K562 (cell line): ENCODE measurements around the gene ZMIZ1. TPM values are rescaled to one million over a fixed set of nuclear protein-coding genes. Genes with fewer than 3 reads are reported as not detected.

ENCODE experiments used
- ARID1B ChIP-seq: fragments of 450-650 bp; IDR thresholded peaks from 2 replicates; pipeline ENCODE4 v1.6.1; 2016; ENCODE audit warnings: antibody characterized with exemption, mild to moderate bottlenecking, inconsistent platforms
- ARID2 ChIP-seq: fragments of 450-650 bp; IDR thresholded peaks from 2 replicates; pipeline ENCODE4 v1.6.1; 2017; ENCODE audit warnings: antibody characterized with exemption, mild to moderate bottlenecking
- ARID3A ChIP-seq: IDR thresholded peaks from 2 replicates; pipeline ENCODE4 v1.6.1; 2012; ENCODE audit warnings: low read depth, low read length, improper control_type of control experiment, borderline replicate concordance
- ARNT ChIP-seq, 2 experiments: fragments of 450-650 bp; IDR thresholded peaks; 2 replicates each; pipeline ENCODE4 v1.6.1; 2016; ENCODE audit warnings: mild to moderate bottlenecking in 1 of 2
- DACH1 ChIP-seq: fragments of 450-650 bp; IDR thresholded peaks from 2 replicates; pipeline ENCODE4 v1.6.1; 2018; ENCODE audit not compliant: partially characterized antibody
- NCOA1 ChIP-seq: fragments of 450-650 bp; IDR thresholded peaks from 2 replicates; pipeline ENCODE4 v1.6.1; 2016; ENCODE audit warnings: low read depth
- RCOR1 ChIP-seq, 2 experiments: IDR thresholded peaks; 2 replicates each; pipeline ENCODE4 v1.6.1; 2012; ENCODE audit warnings: low read depth in 2 of 2, low read length in 2 of 2, borderline replicate concordance in 1 of 2, improper control_type of control experiment in 1 of 2
- SMAD4 ChIP-seq: fragments of 250-450 bp; sonication (Bioruptor Pico); conservative IDR thresholded peaks from 2 replicates; pipeline ENCODE4 v1.8.0; 2021; ENCODE audit warnings: inconsistent platforms, mild to moderate bottlenecking, moderate library complexity
- SMARCE1 ChIP-seq: fragments of 450-650 bp; IDR thresholded peaks from 2 replicates; pipeline ENCODE4 v1.7.1; 2016; ENCODE audit warnings: mild to moderate bottlenecking
- TARDBP ChIP-seq: fragments of 450-650 bp; IDR thresholded peaks from 2 replicates; pipeline ENCODE4 v1.6.1; 2016
- YY1 ChIP-seq, 3 experiments: IDR thresholded peaks; 2 replicates each; pipeline ENCODE4 v1.6.1; 2011; ENCODE audit warnings: low read length in 2 of 3, mild to moderate bottlenecking in 2 of 3, moderate library complexity in 2 of 3, borderline replicate concordance in 1 of 3, control low read depth in 1 of 3, low read depth in 1 of 3; ENCODE audit not compliant: insufficient read depth in 3 of 3, insufficient replicate concordance in 2 of 3, control insufficient read depth in 1 of 3, insufficient read length in 1 of 3; ENCODE audit errors: extremely low read depth in 1 of 3
- ZBTB7A ChIP-seq: IDR thresholded peaks from 2 replicates; pipeline ENCODE4 v1.6.1; 2011; ENCODE audit warnings: low read depth, mild to moderate bottlenecking, low read length, moderate library complexity, borderline replicate concordance; ENCODE audit not compliant: control insufficient read depth
- ZNF655 ChIP-seq: fragments of 250-450 bp; sonication (Bioruptor Pico); IDR thresholded peaks from 2 replicates; pipeline ENCODE4 v1.5.0; 2021
- ZNF740 ChIP-seq, 3 experiments: fragments of 200-800 bp in 1 of 3; sonication (Bioruptor generic) in 1 of 3; sonication (generic) in 1 of 3; formaldehyde crosslinking in 1 of 3; IDR thresholded peaks; 2 replicates each; pipeline versions ENCODE4 v1.6.1 to v1.8.0; 2016 to 2022; ENCODE audit warnings: mild to moderate bottlenecking in 2 of 3, missing compliant biosample characterization in 2 of 3, missing genetic modification characterization in 2 of 3, missing genetic modification reagents in 1 of 3
- polyA plus RNA-seq, 8 experiments: library from polyadenylated mRNA; depleted of rRNA in 4 of 8; stranded (reverse) in 5 of 8; unstranded in 3 of 8; fragments of >200 nt; fragmentation: Nextera tagmentation in 2 of 8; fragmentation: Illumina TruSeq in 1 of 8; extraction: Ambion mirVana in 2 of 8; extraction: Trizol in 1 of 8; gene quantifications; 2 replicates each; pipeline versions ENCODE4 v1.2.1 to v1.2.3, GENCODE V29; 2011 to 2014; ENCODE audit warnings: inconsistent platforms in 1 of 8, missing spikeins in 1 of 8
- total RNA-seq, 7 experiments: library from RNA; depleted of rRNA in 6 of 7; stranded (reverse); fragments of >200 nt in 6 of 7; fragmentation: Illumina TruSeq in 2 of 7; extraction: Trizol in 2 of 7; gene quantifications; 2 replicates each; pipeline versions ENCODE4 v1.2.1 to v1.2.3, GENCODE V29; 2011 to 2021; ENCODE audit warnings: low replicate concordance in 1 of 7
- TF ChIP-seq, protein P1 (sequence below): fragments of 200-800 bp; sonication (Bioruptor generic); IDR thresholded peaks from 2 replicates; pipeline ENCODE4 v1.6.1; 2017; ENCODE audit warnings: missing genetic modification characterization, missing compliant biosample characterization
- TF ChIP-seq, protein P2 (sequence below), 2 experiments: fragments of 450-650 bp in 1 of 2; sonication (generic) in 1 of 2; formaldehyde crosslinking; conservative IDR thresholded peaks; 2 replicates each; pipeline versions ENCODE4 v1.4.0 to v1.8.1; 2020 to 2022; ENCODE audit warnings: mild to moderate bottlenecking in 1 of 2, missing genetic modification reagents in 1 of 2
- TF ChIP-seq, protein P3 (sequence below): fragments of 450-650 bp; IDR thresholded peaks from 2 replicates; pipeline ENCODE4 v1.6.1; 2017; ENCODE audit warnings: antibody characterized with exemption

ZMIZ1 gene
- total and polyA plus RNA-seq, 9 of the 15 experiments (the other 6 are each of a cell fraction or from before 2014, with no cell fraction given): 1.0 to 37.3 (median 4.3) TPM

GRCh38 chr10:79139124-79139835 is 70.5 kb downstream of the ZMIZ1 start (continued):
- TF ChIP-seq, protein P1, sequence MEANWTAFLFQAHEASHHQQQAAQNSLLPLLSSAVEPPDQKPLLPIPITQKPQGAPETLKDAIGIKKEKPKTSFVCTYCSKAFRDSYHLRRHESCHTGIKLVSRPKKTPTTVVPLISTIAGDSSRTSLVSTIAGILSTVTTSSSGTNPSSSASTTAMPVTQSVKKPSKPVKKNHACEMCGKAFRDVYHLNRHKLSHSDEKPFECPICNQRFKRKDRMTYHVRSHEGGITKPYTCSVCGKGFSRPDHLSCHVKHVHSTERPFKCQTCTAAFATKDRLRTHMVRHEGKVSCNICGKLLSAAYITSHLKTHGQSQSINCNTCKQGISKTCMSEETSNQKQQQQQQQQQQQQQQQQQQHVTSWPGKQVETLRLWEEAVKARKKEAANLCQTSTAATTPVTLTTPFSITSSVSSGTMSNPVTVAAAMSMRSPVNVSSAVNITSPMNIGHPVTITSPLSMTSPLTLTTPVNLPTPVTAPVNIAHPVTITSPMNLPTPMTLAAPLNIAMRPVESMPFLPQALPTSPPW: peak; percentile 31; the same call in 1 of the 2 replicates
- TF ChIP-seq NCOA1 (no peak), TARDBP (no peak), ZBTB7A (0 out of 2 replicates have a peak, but pooled peaks have one; percentile 34), YY1 (IDR thresholded peaks at IDR 0.05; ENCODE audit: borderline replicate concordance in 1 of 3, control insufficient read depth in 1 of 3, extremely low read depth in 1 of 3, insufficient read depth in 3 of 3, insufficient read length in 1 of 3, insufficient replicate concordance in 2 of 3, low read depth in 1 of 3, low read length in 2 of 3) (peak in 2 of 3 experiments; percentile 33 to 76), SMAD4 (CRISPR knock-in tag) (0 out of 2 replicates have a peak, but pooled peaks have one; percentile 55), SMARCE1 (no peak), ARID3A (no peak), DACH1 (no peak), ARID2 (no peak), ZNF740 (CRISPR knock-in tag; IDR thresholded peaks at IDR 0.05) (no peak), ZNF740 (tag; IDR thresholded peaks at IDR 0.05) (peak in 1 of 2 experiments; percentile 45; a peak in 1 of 4 replicates), ARID1B (0 out of 2 replicates have a peak, but pooled peaks have one; percentile 12), ARNT (IDR thresholded peaks at IDR 0.05) (no peak), RCOR1 (IDR thresholded peaks at IDR 0.05; ENCODE audit: borderline replicate concordance in 1 of 2, low read depth in 2 of 2, low read length in 2 of 2) (peak in 1 of 2 experiments; percentile 93; a peak in 2 of 4 replicates), ZNF655 (CRISPR knock-in tag) (no peak)
- TF ChIP-seq, protein P2, sequence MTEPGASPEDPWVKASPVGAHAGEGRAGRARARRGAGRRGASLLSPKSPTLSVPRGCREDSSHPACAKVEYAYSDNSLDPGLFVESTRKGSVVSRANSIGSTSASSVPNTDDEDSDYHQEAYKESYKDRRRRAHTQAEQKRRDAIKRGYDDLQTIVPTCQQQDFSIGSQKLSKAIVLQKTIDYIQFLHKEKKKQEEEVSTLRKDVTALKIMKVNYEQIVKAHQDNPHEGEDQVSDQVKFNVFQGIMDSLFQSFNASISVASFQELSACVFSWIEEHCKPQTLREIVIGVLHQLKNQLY (CRISPR knock-in tag; conservative IDR thresholded peaks at IDR 0.05): no peak
- TF ChIP-seq, protein P3, sequence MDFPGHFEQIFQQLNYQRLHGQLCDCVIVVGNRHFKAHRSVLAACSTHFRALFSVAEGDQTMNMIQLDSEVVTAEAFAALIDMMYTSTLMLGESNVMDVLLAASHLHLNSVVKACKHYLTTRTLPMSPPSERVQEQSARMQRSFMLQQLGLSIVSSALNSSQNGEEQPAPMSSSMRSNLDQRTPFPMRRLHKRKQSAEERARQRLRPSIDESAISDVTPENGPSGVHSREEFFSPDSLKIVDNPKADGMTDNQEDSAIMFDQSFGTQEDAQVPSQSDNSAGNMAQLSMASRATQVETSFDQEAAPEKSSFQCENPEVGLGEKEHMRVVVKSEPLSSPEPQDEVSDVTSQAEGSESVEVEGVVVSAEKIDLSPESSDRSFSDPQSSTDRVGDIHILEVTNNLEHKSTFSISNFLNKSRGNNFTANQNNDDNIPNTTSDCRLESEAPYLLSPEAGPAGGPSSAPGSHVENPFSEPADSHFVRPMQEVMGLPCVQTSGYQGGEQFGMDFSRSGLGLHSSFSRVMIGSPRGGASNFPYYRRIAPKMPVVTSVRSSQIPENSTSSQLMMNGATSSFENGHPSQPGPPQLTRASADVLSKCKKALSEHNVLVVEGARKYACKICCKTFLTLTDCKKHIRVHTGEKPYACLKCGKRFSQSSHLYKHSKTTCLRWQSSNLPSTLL: no peak
